Measurements from ENCODE around the gene ANKRD13C. TPM values are rescaled to one million over a fixed set of nuclear protein-coding genes. Genes with fewer than 3 reads are reported as not detected.
"Not testable (repeated sequence)": the region's sequence is repeated elsewhere in the genome, so short reads cannot be mapped to it uniquely, and the experiment has no call there.

The ANKRD13C gene
- total RNA-seq, 1 experiment from 2014 or later: 20.6 TPM

GRCh38 chr1:70366997-70367396 is 12.5 kb upstream of the ANKRD13C start:
- BruUV-seq (replicated peaks); POLR2A ChIA-PET (ENCODE audit: low non-redundant PET); intact Hi-C loops (cut with micrococcal nuclease; ENCODE audit: unreplicated experiment); DNase-seq (ENCODE audit: low spot score); H3K36me3 ChIP-seq (ENCODE audit: insufficient read depth, low read length, poor library complexity, severe bottlenecking); H3K27ac ChIP-seq (ENCODE audit: low read depth, low read length, poor library complexity, severe bottlenecking); H3K4me3 ChIP-seq (ENCODE audit: low read depth, low read length, poor library complexity, severe bottlenecking); H3K27me3 ChIP-seq (replicated peaks; ENCODE audit: insufficient read depth, low read depth, low read length, poor library complexity); H3K9me3 ChIP-seq (ENCODE audit: low read depth, low read length, poor library complexity, severe bottlenecking); CTCF ChIA-PET; H3K4me1 ChIP-seq (ENCODE audit: insufficient read depth, low read length, poor library complexity, severe bottlenecking): not testable (repeated sequence)

- H3K36me3 ChIP-seq (ENCODE audit: insufficient read depth, low read length, poor library complexity, severe bottlenecking); H3K27ac ChIP-seq (ENCODE audit: low read depth, low read length, poor library complexity, severe bottlenecking); intact Hi-C loops (cut with micrococcal nuclease; ENCODE audit: unreplicated experiment); CTCF ChIA-PET; H3K27me3 ChIP-seq (replicated peaks; ENCODE audit: insufficient read depth, low read depth, low read length, poor library complexity); BruUV-seq (replicated peaks); POLR2A ChIA-PET (ENCODE audit: low non-redundant PET); DNase-seq (ENCODE audit: low spot score); H3K4me3 ChIP-seq (ENCODE audit: low read depth, low read length, poor library complexity, severe bottlenecking); H3K9me3 ChIP-seq (ENCODE audit: low read depth, low read length, poor library complexity, severe bottlenecking): not testable (repeated sequence)
- H3K4me1 ChIP-seq (ENCODE audit: insufficient read depth, low read length, poor library complexity, severe bottlenecking): peaks cover 13% of the 10 kb centered on the region
These were observed 12.0 kb upstream of the ANKRD13C start for GRCh38 chr1:70366425-70366952.

GRCh38 chr1:70364439-70364838 is 9.9 kb upstream of the ANKRD13C start:
- BruUV-seq (replicated peaks): no TSS peak
- Histone ChIP-seq H3K27me3 (replicated peaks; ENCODE audit: insufficient read depth, low read depth, low read length, poor library complexity) (no peaks in the 10 kb centered on the region), H3K4me3 (ENCODE audit: low read depth, low read length, poor library complexity, severe bottlenecking) (no peak overlapping the region), H3K4me1 (ENCODE audit: insufficient read depth, low read length, poor library complexity, severe bottlenecking) (peaks cover 16% of the 10 kb centered on the region), H3K9me3 (ENCODE audit: low read depth, low read length, poor library complexity, severe bottlenecking) (no peaks in the 10 kb centered on the region), H3K27ac (ENCODE audit: low read depth, low read length, poor library complexity, severe bottlenecking) (no peak overlapping the region), H3K36me3 (ENCODE audit: insufficient read depth, low read length, poor library complexity, severe bottlenecking) (no peaks in the 10 kb centered on the region)
- no peak for TF ChIP-seq CTCF (conservative IDR thresholded peaks at IDR 0.05; ENCODE audit: low read depth, low read length)
- no peak for TF ChIP-seq EZH2 (IDR thresholded peaks at IDR 0.05; ENCODE audit: borderline replicate concordance, low read depth, low read length, poor library complexity, severe bottlenecking)
- intact Hi-C loops (cut with micrococcal nuclease; ENCODE audit: unreplicated experiment): loop anchor here (5.0 kb wide), 1 partner anchor 157 kb away; the partner anchor contains the start of gene LRRC40
- POLR2A ChIA-PET (ENCODE audit: low non-redundant PET): no interaction called here
- no peak for DNase-seq (ENCODE audit: low spot score)
- CTCF ChIA-PET: no interaction called here

- H3K9me3 ChIP-seq (ENCODE audit: low read depth, low read length, poor library complexity, severe bottlenecking): no peaks in the 10 kb centered on the region
- ChIA-PET CTCF (no interaction called here), POLR2A (ENCODE audit: low non-redundant PET) (interaction anchor here (0.6 kb wide), 1 partner anchor 53 kb away, joined by 3 read pairs; no protein-coding TSS in a partner anchor)
- peak; percentile 69 for DNase-seq (ENCODE audit: low spot score)
- intact Hi-C loops (cut with micrococcal nuclease; ENCODE audit: unreplicated experiment): loop anchor here (5.0 kb wide), 1 partner anchor 155 kb away; the partner anchor contains the start of gene LRRC40
- no TSS peak for BruUV-seq (replicated peaks)
- H3K27ac ChIP-seq (ENCODE audit: low read depth, low read length, poor library complexity, severe bottlenecking): peak overlapping the region; percentile 29
- TF ChIP-seq EZH2 (IDR thresholded peaks at IDR 0.05; ENCODE audit: borderline replicate concordance, low read depth, low read length, poor library complexity, severe bottlenecking) (no peak), CTCF (conservative IDR thresholded peaks at IDR 0.05; ENCODE audit: low read depth, low read length) (no peak)
- H3K4me3 ChIP-seq (ENCODE audit: low read depth, low read length, poor library complexity, severe bottlenecking): no peak overlapping the region
- H3K27me3 ChIP-seq (replicated peaks; ENCODE audit: insufficient read depth, low read depth, low read length, poor library complexity): no peaks in the 10 kb centered on the region
- H3K4me1 ChIP-seq (ENCODE audit: insufficient read depth, low read length, poor library complexity, severe bottlenecking): peaks cover 16% of the 10 kb centered on the region
- H3K36me3 ChIP-seq (ENCODE audit: insufficient read depth, low read length, poor library complexity, severe bottlenecking): no peaks in the 10 kb centered on the region
These were observed 7.3 kb upstream of the ANKRD13C start for GRCh38 chr1:70361727-70362398.

Data from A673 (cell line).